ENCODE results near the gene NDOR1.

The NDOR1 gene

DNA sequence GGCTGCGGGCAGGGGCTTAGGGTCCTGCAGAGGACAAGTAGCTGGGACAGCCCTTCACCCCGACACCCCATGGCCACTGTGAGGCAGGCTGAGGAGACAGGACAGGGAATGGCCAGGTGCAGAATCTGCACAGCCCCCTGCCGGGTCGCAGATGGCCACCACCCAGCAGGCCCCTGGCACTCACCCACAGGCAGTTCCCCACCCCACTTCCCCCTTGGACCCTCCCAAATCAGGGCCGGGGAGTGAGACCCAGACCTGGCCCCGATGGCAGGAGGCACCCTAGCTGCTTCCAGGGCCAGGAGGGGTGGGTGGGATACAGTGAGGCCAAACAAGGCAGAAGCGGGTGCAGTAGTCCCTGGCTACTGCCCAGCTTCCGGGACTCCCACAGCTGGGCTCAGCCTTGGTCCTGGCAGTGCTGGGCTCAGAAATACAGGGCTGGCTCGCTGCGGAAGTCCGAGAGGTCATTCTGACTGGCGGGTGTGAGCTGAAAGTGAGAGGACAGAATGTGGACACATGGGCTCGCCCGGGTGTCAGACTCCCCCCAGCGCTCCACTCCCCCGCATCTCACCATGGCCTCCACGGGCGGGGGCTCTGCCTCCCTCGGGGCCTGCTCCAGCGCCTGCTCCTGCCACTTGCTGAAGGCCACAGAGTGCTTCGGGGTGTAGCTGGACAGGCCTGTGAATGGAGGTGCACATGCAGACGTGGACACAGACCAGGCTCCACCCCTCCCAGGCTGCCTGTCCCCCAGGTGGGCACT, 13.6 kb upstream of the NDOR1 start:
- TF ChIP-seq, protein P1, sequence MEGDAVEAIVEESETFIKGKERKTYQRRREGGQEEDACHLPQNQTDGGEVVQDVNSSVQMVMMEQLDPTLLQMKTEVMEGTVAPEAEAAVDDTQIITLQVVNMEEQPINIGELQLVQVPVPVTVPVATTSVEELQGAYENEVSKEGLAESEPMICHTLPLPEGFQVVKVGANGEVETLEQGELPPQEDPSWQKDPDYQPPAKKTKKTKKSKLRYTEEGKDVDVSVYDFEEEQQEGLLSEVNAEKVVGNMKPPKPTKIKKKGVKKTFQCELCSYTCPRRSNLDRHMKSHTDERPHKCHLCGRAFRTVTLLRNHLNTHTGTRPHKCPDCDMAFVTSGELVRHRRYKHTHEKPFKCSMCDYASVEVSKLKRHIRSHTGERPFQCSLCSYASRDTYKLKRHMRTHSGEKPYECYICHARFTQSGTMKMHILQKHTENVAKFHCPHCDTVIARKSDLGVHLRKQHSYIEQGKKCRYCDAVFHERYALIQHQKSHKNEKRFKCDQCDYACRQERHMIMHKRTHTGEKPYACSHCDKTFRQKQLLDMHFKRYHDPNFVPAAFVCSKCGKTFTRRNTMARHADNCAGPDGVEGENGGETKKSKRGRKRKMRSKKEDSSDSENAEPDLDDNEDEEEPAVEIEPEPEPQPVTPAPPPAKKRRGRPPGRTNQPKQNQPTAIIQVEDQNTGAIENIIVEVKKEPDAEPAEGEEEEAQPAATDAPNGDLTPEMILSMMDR (IDR thresholded peaks at IDR 0.05), result no peak
- Histone ChIP-seq H3K4me3 (ENCODE audit: low read depth, low read length) (no peak overlapping the region), H3K27ac (no peak overlapping the region), H3K9ac (no peak overlapping the region), H3K4me2 (ENCODE audit: low read length) (no peak overlapping the region), H3K79me2 (peaks cover 9% of the 10 kb centered on the region), H2AFZ (no peak overlapping the region), H3K4me1 (peaks cover 8% of the 10 kb centered on the region), H3K36me3 (ENCODE audit: control insufficient read depth, insufficient read depth, low read length) (no peaks in the 10 kb centered on the region), H3K27me3 (ENCODE audit: control insufficient read depth, insufficient read depth, low read length) (no peaks in the 10 kb centered on the region), H3K9me3 (ENCODE audit: control insufficient read depth, low read length) (no peaks in the 10 kb centered on the region)

DNA sequence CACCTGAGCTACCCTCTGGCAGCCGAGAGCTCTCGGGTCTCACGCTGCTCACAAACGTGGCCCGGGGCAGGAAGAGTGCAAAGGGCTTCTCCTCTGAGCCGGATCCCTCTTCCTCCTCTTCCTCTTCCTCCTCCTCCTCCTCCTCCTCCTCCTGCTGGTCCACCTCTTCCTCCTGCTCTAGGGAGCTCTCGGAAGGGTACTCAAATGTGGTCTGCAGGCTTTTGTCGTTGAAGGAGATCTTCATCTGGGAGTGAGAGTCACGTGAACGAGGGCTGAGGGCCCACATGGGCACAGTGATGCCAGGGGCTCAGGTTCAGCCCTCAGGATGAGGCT, 13.1 kb upstream of the NDOR1 start:
- peaks cover 8% of the 10 kb centered on the region for H3K4me1 ChIP-seq
- no peak overlapping the region for H3K9ac ChIP-seq

DNA sequence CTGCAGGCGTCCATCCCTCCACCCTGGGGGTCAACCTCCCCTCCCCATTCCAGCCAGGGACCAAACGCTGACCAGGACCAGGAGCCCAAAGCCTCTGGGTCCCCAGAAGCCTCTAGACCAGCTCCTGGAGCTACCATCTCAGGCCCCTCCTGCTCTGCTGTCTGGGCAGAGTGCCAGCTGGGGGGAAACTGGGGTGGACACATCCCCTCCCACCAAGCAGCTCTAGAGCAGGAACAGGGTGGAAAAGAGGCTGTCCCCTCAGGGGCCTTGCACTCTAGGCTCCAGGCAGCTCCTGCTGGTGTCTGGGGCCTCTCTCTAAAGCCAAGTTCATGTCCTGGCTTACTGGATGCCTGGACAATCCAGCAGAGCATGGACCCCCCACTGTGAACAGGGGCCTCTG, 12.6 kb upstream of the NDOR1 start:
- H3K27ac ChIP-seq, result no peak overlapping the region
- H3K4me3 ChIP-seq (ENCODE audit: low read depth, low read length), result no peak overlapping the region
- no peaks in the 10 kb centered on the region for H3K9me3 ChIP-seq (ENCODE audit: control insufficient read depth, low read length)
- H3K79me2 ChIP-seq, result peaks cover 5% of the 10 kb centered on the region
- no peak overlapping the region for H3K4me2 ChIP-seq (ENCODE audit: low read length)
- H3K4me1 ChIP-seq, result peaks cover 5% of the 10 kb centered on the region
- no peak overlapping the region for H3K9ac ChIP-seq
- no peak overlapping the region for H2AFZ ChIP-seq
- TF ChIP-seq, protein P1 (IDR thresholded peaks at IDR 0.05), result no peak
- no peaks in the 10 kb centered on the region for H3K36me3 ChIP-seq (ENCODE audit: control insufficient read depth, insufficient read depth, low read length)
- no peaks in the 10 kb centered on the region for H3K27me3 ChIP-seq (ENCODE audit: control insufficient read depth, insufficient read depth, low read length)

More for the DNA sequence above, 13.1 kb upstream of the NDOR1 start:
- Histone ChIP-seq H3K36me3 (ENCODE audit: control insufficient read depth, insufficient read depth, low read length) (no peaks in the 10 kb centered on the region), H3K79me2 (peaks cover 8% of the 10 kb centered on the region), H3K4me2 (ENCODE audit: low read length) (no peak overlapping the region), H3K27ac (no peak overlapping the region), H2AFZ (no peak overlapping the region), H3K27me3 (ENCODE audit: control insufficient read depth, insufficient read depth, low read length) (no peaks in the 10 kb centered on the region), H3K9me3 (ENCODE audit: control insufficient read depth, low read length) (no peaks in the 10 kb centered on the region), H3K4me3 (ENCODE audit: low read depth, low read length) (no peak overlapping the region)
- TF ChIP-seq, protein P1 (IDR thresholded peaks at IDR 0.05), result no peak

GRCh38 chr9:137193771-137194170, 11.7 kb upstream of the NDOR1 start:
- H3K36me3 ChIP-seq (ENCODE audit: control insufficient read depth, insufficient read depth, low read length), result no peaks in the 10 kb centered on the region
- no peak overlapping the region for H3K9ac ChIP-seq
- TF ChIP-seq, protein P1 (IDR thresholded peaks at IDR 0.05), result no peak
- H3K79me2 ChIP-seq, result peaks cover 9% of the 10 kb centered on the region
- H3K27me3 ChIP-seq (ENCODE audit: control insufficient read depth, insufficient read depth, low read length), result no peaks in the 10 kb centered on the region
- H3K27ac ChIP-seq, result no peak overlapping the region
- H2AFZ ChIP-seq, result no peak overlapping the region
- no peak overlapping the region for H3K4me3 ChIP-seq (ENCODE audit: low read depth, low read length)
- no peak overlapping the region for H3K4me2 ChIP-seq (ENCODE audit: low read length)
- no peaks in the 10 kb centered on the region for H3K9me3 ChIP-seq (ENCODE audit: control insufficient read depth, low read length)
- peaks cover 5% of the 10 kb centered on the region for H3K4me1 ChIP-seq

- Histone ChIP-seq H3K9me3 (ENCODE audit: control insufficient read depth, low read length) (no peaks in the 10 kb centered on the region), H3K79me2 (peaks cover 9% of the 10 kb centered on the region), H3K27me3 (ENCODE audit: control insufficient read depth, insufficient read depth, low read length) (no peaks in the 10 kb centered on the region), H3K36me3 (ENCODE audit: control insufficient read depth, insufficient read depth, low read length) (no peaks in the 10 kb centered on the region), H3K4me1 (peaks cover 9% of the 10 kb centered on the region), H3K4me2 (ENCODE audit: low read length) (no peak overlapping the region), H3K4me3 (ENCODE audit: low read depth, low read length) (no peak overlapping the region), H3K27ac (no peak overlapping the region), H2AFZ (no peak overlapping the region), H3K9ac (no peak overlapping the region)
- TF ChIP-seq, protein P1 (IDR thresholded peaks at IDR 0.05), result no peak
Observed at GRCh38 chr9:137194388-137194787, 11.1 kb upstream of the NDOR1 start.
